GM18861 (cell line): Measurements from ENCODE around the gene ACSM4.
"Not testable (repeated sequence)": the region's sequence is repeated elsewhere in the genome, so short reads cannot be mapped to it uniquely, and the experiment has no call there.

Experiments
- ATAC-seq: cut with Tn5 transposase; IDR thresholded peaks from one replicate; pipeline ENCODE4 v1.9.1; 2021; ENCODE audit not compliant: unreplicated experiment

Gene ACSM4

DNA sequence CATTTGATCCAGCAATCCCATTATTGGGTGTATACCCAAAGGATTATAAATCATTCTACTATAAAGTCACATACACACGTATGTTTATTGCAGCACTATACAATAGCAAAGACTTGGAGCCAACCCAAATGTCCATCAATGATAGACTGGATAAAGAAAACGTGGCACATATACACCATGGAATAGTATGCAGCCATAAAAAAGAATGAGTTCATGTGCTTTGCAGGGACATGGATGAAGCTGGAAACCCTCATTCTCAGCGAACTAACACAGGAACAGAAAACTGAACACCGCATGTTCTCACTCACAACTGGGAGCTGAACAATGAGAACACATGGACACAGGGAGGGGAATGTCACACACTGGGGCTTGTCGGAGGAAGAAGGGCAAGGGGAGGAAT lies 33.9 kb downstream of the ACSM4 start:
- ATAC-seq, result not testable (repeated sequence)

DNA sequence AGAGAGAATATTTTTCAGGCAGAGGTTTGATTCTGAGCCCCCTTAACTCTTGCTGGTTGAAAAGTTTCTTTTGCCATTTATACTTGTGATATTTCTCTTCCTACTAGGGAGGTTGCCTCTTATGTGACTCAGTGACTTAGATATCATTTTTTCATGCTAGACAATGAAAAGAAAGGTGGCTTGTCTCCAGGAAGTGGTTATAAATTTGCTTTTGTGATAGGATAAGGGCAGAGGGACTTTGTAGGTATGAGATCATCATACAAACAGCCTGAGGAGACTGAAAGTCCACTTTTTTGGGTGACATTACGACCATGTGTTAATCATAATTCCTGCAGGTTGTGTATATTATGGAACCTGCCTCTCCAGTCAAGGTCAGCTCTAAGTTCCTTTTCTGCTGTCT lies 35.8 kb downstream of the ACSM4 start:
- no peak for ATAC-seq

DNA sequence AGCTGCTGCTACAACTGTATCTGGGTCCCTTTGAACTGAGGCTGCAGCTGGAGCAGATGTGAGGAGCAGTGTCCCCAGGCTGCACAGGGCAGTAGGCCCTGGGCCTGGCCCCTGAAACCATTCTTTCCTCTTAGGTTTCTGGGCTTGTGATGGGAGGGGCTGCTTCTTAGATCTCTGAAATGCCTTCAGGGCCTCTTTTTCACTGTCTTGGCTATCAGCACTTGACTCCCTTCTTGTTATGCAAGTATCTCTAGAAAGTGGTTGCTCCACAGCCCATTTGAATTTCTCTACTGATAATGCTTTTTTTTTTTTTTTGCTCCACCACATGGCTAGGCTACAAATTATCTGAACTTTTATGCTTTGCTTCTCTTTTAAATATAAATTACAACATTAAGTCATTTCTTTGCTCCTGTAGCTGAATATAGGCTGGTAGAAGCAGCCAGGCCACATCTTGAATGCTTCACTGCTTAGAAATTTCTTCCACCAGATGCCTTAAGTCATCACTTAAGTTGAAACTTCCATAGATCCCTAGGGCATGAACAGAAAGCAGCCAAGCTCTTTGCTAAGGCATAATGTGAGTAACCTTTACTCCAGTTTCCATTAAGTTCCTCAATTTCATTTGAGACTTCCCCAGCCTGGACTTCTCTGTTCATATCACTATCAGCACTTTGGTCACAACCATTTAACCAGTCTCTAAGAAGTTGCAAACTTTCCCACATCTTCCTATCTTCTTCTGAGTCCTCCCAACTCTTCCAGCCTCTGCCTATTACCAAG lies 41.1 kb downstream of the ACSM4 start:
- ATAC-seq, result no peak

DNA sequence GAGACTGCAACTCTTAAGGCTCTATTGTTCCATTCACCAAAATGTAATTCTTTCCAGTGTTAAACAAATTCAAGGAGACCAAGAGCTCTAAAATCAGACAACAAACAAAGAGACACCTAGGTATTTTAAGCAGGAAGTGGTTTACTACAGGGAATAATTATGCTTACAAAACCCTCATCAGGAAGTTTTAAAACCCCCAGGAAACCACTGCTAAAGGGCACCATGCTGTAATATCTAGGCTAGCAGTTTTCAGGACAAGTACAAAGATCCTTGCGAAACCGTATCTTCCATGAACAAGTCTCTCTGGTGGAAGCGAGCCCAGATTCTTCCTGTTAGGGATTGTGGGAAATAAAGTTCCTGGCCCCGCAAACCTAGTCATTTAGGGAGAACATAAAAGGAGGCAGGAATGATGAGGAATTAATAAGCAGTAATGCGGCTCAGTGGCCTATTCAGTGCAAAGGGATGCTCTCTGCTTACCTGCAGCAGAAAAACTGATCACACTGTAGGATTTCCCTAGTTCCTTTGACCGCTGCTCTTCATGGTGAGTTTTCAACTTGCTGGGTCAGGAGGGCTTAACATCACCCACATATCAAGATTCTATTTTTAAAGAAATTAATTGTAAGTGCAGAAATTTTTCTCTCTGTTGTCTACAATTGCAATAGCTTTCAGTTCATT lies 42.8 kb downstream of the ACSM4 start:
- ATAC-seq, result no peak

DNA sequence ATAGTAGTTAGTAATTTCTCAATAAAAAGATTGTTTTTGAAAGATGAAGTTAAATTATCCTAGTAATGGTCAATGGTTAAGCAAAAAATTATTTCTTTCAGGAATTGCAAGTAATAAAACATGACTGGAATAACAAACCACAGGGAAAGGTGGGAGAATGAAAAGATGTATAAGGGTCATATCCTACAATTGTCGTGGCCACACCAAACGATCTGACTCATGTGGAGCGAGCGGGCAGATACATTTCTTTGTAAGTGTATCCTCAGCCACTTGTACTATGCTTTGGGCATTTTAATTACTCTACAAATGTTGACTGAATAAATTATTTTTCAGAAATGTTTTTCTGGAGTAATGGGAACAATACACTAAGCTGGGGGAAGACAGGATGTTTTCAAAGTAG lies 45.5 kb downstream of the ACSM4 start:
- no peak for ATAC-seq

DNA sequence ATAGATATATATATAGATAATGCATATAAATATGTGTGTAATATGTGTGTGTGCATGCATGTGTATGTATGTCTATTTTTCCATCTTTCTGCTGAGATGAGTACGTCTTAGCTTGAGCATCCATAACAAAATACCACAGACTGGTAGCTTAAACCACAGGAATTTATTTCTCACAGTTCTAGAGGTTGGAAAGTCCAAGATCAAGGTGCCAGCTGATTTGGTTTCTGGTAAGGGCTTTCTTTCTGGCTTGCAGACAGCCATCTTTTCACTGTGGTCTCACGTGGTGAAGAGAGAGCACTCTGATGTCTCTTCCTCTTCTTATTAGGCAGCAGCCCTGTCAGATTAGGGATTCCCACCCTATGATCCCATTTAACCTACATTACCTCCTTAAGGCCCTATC lies 47.3 kb downstream of the ACSM4 start:
- ATAC-seq, result no peak

DNA sequence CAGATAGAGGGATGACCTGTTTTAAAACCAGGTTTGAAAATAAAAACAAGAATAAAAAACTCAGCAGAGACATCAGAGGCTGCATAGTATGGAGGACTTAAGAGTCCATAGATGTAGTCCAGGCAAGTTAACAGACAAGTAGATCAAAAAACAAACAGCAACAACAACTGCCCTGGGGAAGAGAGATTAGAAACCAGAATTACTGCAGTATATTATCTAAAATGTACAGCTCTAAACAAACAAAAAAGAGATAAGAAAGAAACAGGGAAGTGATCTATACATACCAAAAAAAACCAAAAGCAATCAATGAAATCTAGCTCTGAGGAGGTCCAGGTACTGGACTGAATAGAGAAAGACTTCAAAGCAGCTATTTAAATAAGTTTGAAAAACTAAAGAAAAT lies 48.8 kb downstream of the ACSM4 start:
- ATAC-seq, result no peak

DNA sequence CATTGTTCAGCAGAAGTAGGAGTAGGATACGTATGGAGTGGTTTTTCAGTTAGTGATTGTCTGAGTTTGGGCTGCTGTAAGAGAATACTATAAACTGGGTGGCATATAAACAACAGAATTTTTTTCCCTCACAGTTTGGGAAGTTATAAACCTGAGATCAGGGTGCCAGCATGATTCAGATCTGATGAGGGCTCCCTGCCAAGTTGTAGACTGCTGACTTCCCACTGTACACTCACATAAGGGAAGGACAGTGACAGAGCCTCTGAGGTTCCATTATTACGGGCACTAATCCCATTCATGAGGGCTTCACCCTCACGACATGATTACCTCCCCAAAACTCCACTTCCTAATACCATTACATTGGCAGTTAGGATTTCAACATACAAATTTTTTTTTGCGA lies 50.7 kb downstream of the ACSM4 start:
- ATAC-seq, result no peak

DNA sequence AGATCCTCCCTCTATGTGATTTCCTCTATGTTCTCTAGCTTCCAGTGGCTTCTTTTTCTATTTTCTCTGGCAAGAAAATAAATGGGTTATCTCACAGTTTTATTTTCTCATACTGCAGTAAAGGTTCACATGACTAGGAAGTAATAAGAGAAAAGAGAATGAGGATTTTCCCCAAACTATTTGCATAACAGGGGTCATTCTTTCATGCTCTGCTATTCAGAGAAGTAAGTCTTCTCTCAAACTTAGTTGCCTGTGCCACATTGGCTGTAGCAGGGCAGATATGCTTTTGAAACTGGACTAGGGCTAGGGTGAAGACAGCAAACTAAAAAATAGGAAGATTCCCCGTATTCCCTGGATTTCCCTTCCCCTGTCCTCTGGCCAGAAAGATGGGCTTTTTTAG lies 57.4 kb downstream of the ACSM4 start:
- ATAC-seq, result no peak

DNA sequence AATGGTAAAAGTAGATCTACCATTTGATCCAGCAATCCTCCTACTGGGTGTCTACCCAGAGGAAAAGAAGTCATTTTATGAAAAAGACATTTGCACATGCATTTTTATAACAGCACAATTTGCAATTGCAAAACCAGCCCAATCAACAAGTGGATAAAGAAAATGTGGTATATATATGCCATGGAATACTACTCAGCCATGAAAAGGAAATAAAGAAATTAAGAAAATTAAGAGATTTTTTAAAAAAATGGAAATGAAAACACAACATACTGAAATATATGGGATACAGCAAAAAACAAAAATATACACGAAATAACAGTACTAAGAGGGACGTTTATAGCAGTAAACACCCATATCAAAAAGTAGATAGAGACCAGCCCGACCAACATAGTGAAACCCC lies 58.9 kb downstream of the ACSM4 start:
- ATAC-seq, result no peak

DNA sequence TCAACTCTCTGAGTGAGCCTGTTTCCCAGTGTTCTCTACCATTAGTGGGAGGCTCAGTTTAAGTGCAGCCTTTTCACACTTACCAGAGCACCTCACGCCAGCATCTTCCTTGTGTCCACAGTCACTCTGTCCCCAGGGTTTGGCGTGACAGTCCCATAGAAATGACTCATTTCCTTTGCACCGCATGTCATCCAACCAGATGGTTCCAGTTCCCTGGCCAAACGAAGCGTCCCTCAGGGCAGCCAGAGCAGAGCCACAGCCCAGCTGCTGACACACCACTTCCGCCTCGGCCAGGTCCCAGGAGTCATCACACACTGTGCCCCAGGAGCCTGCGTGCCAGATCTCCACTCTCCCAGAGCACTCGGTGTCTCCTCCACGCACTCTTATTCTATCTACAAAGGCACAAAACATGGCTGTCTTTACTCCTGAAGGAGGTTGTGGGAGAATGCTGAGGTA lies 65.4 kb downstream of the ACSM4 start:
- ATAC-seq, result no peak

DNA sequence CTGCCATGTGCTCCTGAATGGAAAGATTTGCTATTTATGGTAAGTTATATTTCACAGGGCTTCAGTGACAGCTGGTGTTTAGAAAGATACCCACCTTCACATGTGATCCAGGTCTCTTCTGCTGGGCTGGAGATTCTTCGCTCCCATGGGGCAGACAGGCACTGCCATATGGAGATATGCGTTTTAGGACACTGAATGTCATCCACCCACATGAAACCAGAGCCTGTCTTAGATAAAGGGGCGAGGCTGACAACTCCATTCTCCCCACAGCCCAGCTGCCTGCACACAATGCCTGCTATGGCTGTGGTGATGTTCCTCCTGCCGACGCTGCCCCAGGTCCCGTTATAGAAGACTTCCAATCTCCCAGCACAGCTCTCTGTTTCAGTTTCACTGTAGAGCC lies 69.4 kb downstream of the ACSM4 start:
- ATAC-seq, result no peak

DNA sequence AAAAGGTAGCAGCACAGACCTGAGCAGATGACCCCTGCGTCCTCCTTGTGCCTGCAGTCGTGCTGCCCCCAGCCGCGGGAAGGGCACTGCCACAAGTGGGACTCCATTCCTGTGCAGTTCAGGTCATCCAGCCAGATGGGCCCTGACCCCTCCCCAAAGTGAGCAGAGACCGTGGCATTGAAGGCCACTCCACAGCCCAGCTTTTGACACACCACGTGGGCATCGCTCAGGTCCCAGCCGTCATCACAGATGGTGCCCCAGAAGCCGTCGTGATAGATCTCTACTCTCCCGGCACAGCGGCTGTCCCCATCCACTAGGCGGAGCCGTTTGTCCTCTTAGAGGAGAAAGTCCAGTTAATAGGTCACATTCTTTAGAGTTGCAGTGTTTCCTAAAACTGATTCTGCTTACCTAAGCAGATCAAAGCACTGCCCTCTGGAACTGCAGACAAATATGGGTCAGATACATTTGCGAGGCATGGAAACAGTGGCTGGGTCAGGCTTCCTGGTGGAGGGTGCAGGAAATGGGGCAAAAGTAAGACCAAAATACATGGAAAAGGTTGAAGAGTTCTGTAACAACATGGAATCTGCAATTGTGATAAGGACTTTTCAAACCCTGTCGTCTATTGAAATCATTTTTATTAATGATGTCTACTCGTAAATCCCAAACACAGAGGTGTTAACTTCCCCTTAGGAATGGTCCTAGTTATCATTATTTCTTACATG lies 70.7 kb downstream of the ACSM4 start:
- ATAC-seq, result no peak

DNA sequence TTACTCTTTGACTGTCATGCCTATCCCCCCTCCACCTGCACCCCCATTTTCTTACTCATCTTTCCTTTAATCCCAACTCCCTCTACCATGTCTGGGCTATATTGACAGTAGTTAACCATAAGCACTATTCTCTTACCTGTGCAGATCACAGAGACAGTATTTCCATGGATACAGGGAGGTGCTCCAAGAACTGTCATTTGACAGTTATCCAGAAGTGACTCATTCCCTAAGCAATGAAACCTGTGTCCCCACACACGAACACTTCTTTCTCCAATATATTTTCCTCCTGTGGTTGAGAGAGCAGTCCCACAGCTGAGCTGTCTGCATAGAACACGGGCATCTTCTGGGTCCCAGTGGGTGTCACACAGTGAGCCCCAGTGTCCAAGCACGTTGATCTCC lies 71.3 kb downstream of the ACSM4 start:
- no peak for ATAC-seq

DNA sequence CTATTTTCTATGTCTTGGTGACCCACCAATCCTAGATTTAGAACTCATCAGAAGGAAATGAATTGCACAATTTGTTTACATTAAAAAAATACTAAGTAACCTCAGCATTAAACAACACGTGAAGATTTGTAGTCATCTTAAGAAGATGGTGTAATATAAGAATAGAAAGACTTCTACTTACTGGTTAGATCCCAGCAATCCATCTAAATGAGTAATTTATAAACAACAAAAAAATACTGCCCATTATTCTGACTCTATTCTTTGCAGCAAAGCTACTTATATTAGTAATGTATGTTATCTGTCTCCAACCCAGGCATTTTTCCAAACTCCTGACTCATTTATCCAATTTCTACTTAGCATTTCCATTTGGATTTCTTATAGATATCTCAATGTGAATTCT lies 72.3 kb downstream of the ACSM4 start:
- no peak for ATAC-seq
